NCI-H1417 (cell line): ENCODE results near the gene MPDU1.
"Not testable (repeated sequence)": the region's sequence is repeated elsewhere in the genome, so short reads cannot be mapped to it uniquely, and the experiment has no call there.

Experiments
- DNase-seq, 3 experiments: peaks; one replicate each; lab custom pipeline; 2025; lab: John Stamatoyannopoulos, UW

MPDU1 gene

GRCh38 chr17:7614425-7615264, 31.0 kb downstream of the MPDU1 start, which contains the start of gene FXR2:
FXR2 (minus strand) TSS chr17:7614897; CDS start chr17:7614532, 365 bp downstream.
- DNase-seq = peak; percentile 96 to 99 (median 97)

- DNase-seq = no peak
These were observed 31.7 kb downstream of the MPDU1 start for GRCh38 chr17:7615265-7615747.

GRCh38 chr17:7618608-7619007, 35.0 kb downstream of the MPDU1 start:
- no peak for DNase-seq

- DNase-seq = no peak
These were observed 37.2 kb downstream of the MPDU1 start for GRCh38 chr17:7620835-7621234.

- no peak for DNase-seq
These were observed 40.0 kb downstream of the MPDU1 start for GRCh38 chr17:7623661-7624060.

- not testable (repeated sequence) for DNase-seq
These were observed 42.1 kb downstream of the MPDU1 start for GRCh38 chr17:7625749-7626148.

- no peak for DNase-seq
These were observed 42.7 kb downstream of the MPDU1 start for GRCh38 chr17:7626307-7626706.

GRCh38 chr17:7626956-7627249, 43.3 kb downstream of the MPDU1 start:
- DNase-seq = no peak

- DNase-seq = peak; percentile 73 to 87 (median 85)
These were observed 43.8 kb downstream of the MPDU1 start, which contains the start of gene SAT2 for GRCh38 chr17:7627250-7628121. SAT2 (minus strand) TSS chr17:7627821; CDS start chr17:7627635, 186 bp downstream.

GRCh38 chr17:7629939-7630571, 46.4 kb downstream of the MPDU1 start, which contains the start of gene SHBG:
SHBG (plus strand) TSS chr17:7630135; CDS start chr17:7630173, 38 bp downstream.
- no peak for DNase-seq

GRCh38 chr17:7631398-7632380, 48.0 kb downstream of the MPDU1 start:
- DNase-seq = no peak

GRCh38 chr17:7632492-7632894, 48.8 kb downstream of the MPDU1 start:
- peak in 1 of 3 experiments; percentile 19 for DNase-seq

- no peak for DNase-seq
These were observed 49.4 kb downstream of the MPDU1 start for GRCh38 chr17:7633093-7633492.

- DNase-seq = peak in 1 of 3 experiments; percentile 16
These were observed 50.7 kb downstream of the MPDU1 start for GRCh38 chr17:7634384-7634783.

GRCh38 chr17:7636163-7636562, 52.5 kb downstream of the MPDU1 start:
- no peak for DNase-seq
